HG03066 (cell line): ENCODE data around the gene RSPH4A.
"Not testable (repeated sequence)": the region's sequence is repeated elsewhere in the genome, so short reads cannot be mapped to it uniquely, and the experiment has no call there.

ENCODE experiments used
- ATAC-seq: cut with Tn5 transposase; IDR thresholded peaks from one replicate; pipeline ENCODE4 v1.9.1; 2021; ENCODE audit warnings: low read depth; ENCODE audit not compliant: unreplicated experiment

Gene RSPH4A

GRCh38 chr6:116615937-116616736 is at the start of gene RSPH4A:
RSPH4A (plus strand) TSS chr6:116616479; CDS start chr6:116616624, 145 bp downstream.
- peak; percentile 100 for ATAC-seq

GRCh38 chr6:116568111-116568510 is 48.2 kb upstream of the RSPH4A start:
- ATAC-seq, result no peak

- ATAC-seq, result no peak
Observed at GRCh38 chr6:116568821-116569755, 47.2 kb upstream of the RSPH4A start.

- ATAC-seq, result peak; percentile 90
Observed at GRCh38 chr6:116570856-116571682, 45.2 kb upstream of the RSPH4A start, which contains the start of gene RWDD1. RWDD1 (plus strand) TSS chr6:116571504; CDS start chr6:116571583, 79 bp downstream.

GRCh38 chr6:116571683-116572000 is 44.6 kb upstream of the RSPH4A start:
- ATAC-seq, result no peak

- peak; percentile 13 for ATAC-seq
Observed at GRCh38 chr6:116572162-116572561, 44.1 kb upstream of the RSPH4A start.

GRCh38 chr6:116575227-116575626 is 41.1 kb upstream of the RSPH4A start:
- no peak for ATAC-seq

GRCh38 chr6:116577486-116577885 is 38.8 kb upstream of the RSPH4A start:
- no peak for ATAC-seq

GRCh38 chr6:116578335-116578734 is 37.9 kb upstream of the RSPH4A start:
- no peak for ATAC-seq

GRCh38 chr6:116579143-116579542 is 37.1 kb upstream of the RSPH4A start:
- ATAC-seq, result no peak

GRCh38 chr6:116580198-116580597 is 36.1 kb upstream of the RSPH4A start:
- no peak for ATAC-seq

GRCh38 chr6:116586276-116586675 is 30.0 kb upstream of the RSPH4A start:
- no peak for ATAC-seq

- ATAC-seq, result no peak
Observed at GRCh38 chr6:116586738-116587137, 29.5 kb upstream of the RSPH4A start.

GRCh38 chr6:116595247-116595646 is 21.0 kb upstream of the RSPH4A start:
- no peak for ATAC-seq

GRCh38 chr6:116596815-116597214 is 19.5 kb upstream of the RSPH4A start:
- no peak for ATAC-seq

- not testable (repeated sequence) for ATAC-seq
Observed at GRCh38 chr6:116603916-116604315, 12.4 kb upstream of the RSPH4A start.

GRCh38 chr6:116604868-116605267 is 11.4 kb upstream of the RSPH4A start:
- not testable (repeated sequence) for ATAC-seq

GRCh38 chr6:116605935-116606334 is 10.3 kb upstream of the RSPH4A start:
- no peak for ATAC-seq

- ATAC-seq, result no peak
Observed at GRCh38 chr6:116611056-116611455, 5.2 kb upstream of the RSPH4A start.

GRCh38 chr6:116616737-116617053 is 416 bp downstream of the RSPH4A start:
- ATAC-seq, result peak; percentile 32
